HG02885 (cell line): Measurements from ENCODE around the gene ROCK1.

Experiments
- ATAC-seq: cut with Tn5 transposase; IDR thresholded peaks from one replicate; pipeline ENCODE4 v1.9.1; 2021; ENCODE audit warnings: mild to moderate bottlenecking; ENCODE audit not compliant: unreplicated experiment, poor library complexity

ROCK1 gene

DNA sequence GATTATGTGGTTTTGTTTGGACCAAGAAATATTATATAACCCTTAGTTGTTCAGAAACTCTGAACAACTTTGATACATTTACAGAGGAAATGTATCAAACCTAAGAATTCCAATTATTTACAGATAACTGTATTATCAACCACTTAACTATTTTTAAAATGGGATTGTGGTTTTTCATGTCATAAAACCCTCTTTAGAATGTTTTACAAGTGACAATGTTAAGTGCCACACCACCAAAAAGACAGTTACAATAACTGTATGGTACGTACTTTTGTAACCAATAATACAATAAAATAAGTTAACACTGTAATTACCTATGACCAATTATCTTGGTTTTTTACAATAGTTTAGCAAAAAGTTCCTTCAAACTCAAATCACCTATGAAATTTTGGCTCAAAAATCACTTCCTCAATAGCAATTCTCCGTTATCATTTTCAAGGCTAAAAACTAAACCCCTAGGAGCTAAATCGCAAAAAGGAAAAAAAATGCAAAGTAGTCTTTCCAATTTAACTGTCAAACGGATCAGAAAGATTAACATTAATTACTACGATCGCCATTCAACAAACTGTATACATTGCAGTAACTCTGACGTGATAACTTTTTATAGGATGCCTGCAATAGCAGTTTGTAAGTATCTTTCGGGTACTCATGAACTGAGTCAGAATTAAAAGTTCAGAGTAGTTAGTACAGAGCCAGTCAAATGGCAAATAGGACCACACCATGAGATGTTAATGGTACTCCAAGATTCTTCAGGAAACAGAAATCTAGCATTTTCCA, 1.5 kb downstream of the ROCK1 start:
- ATAC-seq, result no peak

DNA sequence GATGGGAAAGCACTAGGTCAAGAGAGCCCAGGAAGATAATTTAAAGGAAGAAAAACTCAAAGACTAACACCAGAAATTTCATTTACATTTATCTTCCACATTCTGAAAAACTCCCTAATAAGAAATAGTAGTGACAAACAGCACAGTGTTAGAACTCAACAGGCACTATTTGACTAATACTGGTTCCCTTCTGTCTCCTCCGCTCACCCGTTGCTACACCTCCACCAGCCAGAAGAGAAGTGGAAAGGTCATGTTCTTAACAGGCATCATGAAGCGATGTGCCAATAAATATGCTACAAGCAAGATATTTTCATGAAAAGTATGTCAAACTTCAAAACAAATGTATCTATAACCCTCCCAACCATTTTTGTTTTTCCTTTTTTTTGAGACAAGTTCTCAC, 5.7 kb downstream of the ROCK1 start:
- ATAC-seq, result peak; percentile 60

DNA sequence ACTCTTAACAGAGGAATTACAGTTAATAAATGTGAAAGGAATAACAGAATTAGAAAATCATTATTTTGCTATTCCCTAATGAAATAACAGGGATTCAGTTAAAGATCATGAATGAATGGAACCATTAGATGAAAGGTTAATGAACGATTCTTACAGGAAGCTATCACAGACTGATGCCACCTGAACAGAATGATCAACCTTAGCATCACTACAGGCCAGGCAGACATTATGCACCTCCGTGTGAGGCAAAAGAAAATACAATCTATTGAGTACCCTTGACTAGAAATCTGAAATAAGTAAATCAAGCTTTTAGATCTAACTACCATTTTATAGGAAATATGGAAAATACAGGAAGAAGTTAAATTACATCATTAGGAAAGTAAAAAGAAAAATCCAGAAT, 10.4 kb downstream of the ROCK1 start:
- ATAC-seq, result no peak

DNA sequence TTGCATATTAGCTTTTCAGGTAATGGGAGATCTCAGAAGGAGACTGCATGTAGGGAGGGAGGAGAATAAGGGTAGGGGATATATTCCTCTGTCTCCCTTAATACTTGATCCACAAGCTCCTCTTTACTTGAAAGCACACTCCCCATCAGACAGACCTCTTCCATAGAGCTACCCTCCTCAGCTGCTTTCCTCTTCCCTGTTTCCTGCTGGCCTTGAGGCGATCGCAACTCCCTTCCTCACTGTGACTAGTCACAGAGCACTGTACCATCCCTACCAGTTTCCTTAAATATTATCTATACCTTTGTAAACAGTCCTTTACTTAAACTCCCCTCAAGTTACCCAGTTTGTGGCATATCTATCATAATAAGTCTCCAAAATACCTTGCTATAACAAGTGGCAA, 10.9 kb downstream of the ROCK1 start:
- ATAC-seq, result no peak

DNA sequence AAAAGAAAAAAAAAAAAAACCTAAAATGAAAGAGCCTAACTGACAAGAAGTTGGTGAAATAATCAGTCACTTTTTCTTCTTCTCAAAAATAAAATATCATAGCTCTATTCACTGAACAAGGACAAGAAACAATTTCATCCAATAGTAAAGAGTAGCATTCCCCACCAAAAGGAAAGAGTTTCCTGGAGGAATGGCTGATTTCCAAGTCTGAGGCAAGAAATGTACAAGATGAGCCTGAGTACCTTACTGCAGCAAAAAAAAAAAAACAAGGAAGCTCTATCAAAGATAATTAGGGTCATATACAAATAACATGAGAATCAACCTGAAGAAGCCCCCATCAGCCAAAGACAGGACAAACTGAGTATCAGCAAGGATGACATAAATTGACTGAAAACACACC, 11.5 kb downstream of the ROCK1 start:
- no peak for ATAC-seq

DNA sequence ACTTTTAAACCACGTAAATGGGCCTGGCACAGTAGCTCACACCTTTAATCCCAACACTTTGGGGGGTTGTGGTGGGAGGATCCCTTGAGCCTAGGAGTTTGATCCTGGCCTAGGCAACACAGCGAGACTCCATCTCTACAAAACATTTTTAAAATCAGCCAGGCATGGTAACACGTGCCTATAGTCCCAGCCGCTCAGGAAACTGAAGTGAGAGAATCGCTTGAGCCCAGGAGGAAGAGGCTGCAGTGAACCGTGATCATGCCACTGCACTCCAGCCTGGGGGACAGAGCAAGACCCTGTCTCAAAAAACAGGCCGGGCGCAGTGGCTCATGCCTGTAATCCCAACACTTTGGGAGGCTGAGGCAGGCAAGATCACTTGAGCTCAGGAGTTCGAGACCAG, 12.2 kb downstream of the ROCK1 start:
- peak; percentile 93 for ATAC-seq

DNA sequence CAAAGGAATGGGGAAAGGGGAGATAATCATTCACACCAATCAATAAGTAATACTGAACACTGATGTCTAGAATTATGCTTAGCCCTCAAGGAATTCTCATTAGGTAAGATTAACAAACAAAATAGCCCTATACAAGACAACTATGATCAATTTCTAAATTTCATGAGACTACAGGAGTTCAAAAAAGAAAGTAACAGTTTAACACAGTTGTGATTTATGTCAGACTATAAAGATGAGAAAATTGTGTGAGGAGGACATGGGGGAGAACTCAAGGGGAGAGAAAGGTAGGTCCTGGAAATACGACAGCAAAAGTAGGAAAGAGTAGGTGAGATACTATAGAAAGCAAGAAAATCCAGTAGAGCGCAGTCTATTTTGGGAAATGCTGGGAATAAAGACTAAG, 14.9 kb downstream of the ROCK1 start:
- no peak for ATAC-seq

DNA sequence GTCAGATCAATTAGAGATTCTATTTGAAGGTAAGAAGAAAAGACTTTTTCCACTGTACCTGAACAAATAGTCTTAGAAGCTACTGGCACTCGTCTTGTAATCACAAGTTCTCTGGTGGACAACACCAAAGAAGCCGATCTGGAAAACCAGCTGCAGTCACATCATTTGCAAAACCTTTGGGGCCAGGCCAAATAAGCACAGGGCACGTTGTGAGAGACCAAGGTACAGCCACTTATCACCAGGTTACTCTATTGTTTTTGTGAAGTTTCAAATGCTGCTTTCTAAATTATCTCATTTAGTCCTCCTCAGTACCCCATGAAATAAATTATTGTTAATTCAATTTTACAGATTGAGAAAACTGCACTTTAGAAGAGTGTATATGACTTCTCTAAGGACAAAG, 18.5 kb downstream of the ROCK1 start:
- ATAC-seq, result no peak

DNA sequence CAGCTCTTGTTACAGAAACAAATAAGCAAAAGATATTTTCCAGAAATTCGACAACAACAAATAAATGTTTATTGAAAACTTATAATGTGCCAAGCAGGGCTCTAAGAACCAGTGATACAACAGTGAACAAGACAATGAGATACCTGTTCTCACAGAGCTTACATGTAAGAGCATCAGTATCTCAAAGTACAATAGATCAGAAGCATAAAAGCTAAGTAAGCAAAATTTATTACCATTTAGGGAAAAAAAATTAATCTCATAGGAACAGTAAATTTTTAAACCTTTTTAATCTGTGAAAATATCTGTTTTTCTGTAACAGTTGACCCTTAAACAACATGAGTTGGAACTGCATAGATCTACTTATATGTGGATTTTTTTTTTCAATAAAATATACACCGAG, 20.9 kb downstream of the ROCK1 start:
- no peak for ATAC-seq

DNA sequence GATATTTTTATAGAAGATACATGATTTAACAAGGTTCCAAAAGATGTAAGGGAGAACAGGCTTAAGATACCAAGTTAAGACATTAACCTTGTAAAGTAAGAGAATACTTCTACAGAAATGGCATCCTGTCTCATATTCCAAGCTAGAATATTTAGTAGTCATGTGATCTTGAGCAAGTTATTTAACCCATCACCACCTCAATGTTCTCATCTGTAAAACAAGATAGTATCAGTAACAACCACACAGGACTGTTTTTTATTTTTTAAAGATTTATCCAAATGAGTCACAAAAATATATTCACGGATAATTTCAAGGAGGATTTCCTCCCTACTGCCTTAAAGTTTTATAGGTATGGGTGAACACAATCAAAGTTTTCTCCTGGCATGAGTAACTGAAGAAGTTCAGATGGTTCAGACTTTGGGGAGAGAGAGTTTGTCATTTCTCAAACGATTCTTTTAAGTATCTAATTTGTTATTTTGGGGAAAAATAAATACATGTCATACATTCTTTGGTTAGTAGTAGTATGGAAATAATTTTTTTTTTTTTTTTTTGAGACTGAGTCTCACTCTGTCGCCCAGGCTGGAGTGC, 25.9 kb downstream of the ROCK1 start:
- ATAC-seq, result no peak

DNA sequence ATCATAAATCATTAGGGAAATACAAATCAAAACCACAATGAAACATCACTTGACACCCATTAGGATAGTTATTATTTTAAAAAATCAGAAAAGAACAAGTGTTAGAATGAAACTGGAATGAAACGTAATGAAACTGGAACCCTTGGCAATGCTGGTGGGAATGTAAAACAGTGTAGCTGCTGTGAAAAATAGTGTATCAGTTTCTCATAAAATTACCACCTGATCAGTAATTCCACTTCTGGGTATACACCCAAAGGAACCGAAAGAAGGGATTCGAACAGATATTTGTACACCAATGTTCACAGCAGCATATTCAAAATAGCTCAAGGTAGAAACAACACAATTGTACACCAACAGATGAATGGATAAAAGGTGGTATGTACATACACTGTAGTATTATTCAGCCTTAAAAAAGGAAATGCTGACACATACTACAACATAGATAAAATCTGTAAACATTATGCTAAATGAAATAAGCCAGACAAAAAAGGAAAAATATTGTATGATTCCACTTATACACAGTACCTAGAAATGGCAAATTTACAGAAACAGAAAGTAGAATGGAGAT, 27.0 kb downstream of the ROCK1 start:
- no peak for ATAC-seq

DNA sequence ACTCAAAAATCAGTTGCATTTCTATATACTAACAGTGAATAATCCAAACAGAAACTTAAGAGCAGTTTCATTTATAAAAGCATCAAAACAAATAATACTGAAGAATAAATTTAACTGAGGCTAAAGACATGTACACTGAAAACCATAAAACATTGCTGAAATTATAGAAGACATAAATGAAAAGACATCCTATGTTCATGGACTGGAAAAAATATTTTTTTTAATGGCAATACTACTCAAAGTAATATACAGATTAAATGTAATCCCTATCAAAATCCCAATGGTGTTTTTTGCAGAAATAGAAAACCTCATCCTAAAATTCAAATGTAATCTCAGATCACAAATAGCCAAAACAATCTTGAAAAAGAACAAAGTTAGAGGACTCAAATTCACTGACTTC, 28.6 kb downstream of the ROCK1 start:
- no peak for ATAC-seq

DNA sequence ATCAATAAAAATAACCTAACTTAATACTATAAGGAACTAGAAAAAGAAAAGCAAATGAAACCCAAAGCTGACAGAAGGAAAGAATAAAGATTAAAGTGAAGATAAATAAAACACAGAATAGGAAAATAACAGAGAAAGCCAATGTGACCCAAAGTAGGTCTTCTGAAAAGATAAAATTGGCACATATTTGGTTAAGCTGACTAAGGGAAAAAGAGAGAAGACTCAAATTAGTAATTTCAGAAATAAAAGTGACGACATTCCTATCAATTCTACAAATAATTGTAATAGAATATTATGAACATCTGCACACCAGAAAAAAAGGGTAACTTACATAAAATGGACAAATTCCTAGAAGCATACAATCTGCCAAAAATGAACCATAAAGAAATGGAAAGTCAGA, 30.2 kb downstream of the ROCK1 start:
- no peak for ATAC-seq

DNA sequence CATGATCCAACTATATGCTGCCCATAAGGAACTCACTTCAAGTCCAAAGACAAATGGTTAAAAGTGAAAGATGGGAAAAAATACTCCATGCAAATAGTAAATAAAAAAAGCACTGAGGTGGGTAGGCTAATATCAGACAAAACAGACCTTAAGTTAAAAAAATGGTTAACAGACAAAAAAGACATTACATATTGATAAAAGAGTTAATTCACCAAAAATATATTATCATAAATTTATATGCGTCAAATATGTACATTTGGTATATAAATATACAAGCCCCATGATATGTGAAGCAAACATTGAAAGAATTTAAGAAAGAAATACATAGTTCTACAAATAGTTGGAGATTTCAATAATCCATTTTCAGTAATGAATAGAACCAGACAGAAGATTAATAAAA, 31.0 kb downstream of the ROCK1 start:
- ATAC-seq, result no peak

DNA sequence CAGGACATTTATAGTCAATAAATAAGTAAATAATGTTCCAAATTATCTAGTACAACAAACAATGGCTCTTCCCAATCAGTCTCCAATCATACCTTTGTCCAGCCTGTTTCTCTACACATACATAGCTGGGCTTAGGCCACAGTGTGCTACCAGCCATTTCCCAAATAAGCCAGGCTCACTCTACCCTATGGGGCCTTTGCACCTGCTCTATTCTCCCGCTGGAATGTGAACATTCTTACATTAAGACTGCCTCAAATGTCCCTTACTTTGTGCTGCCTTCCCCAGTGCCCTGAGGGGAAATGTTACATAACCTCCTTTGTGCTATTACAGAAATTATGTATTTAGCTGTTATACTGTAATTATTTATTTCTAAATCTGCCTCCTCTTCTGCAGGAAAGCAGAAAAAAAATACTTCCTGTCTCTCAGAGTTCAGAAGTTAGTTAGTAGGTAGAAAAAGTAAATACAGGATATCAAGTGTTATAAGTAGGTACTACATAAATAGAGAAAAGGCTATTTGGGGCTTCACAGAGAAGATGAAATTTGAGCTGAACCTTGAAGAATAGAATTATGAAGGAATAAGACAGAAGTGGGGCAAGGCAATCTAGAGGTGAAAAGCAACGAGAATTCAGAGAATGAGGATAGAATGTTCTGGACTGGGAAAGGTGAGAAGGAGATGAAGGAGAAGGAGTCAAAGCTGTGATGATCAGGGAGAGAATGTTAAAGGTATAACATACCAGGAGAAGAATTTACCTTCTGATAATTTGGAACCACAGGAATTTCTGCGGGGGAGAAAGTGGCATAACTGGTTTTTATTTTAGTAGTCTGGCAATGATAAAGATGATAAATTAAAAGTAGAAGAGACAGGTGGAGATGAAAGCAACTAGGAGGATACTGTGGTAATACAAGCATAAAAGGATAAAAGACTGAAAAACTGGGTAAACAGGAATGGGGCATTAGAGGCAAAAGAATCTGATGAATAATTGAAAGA, 37.0 kb downstream of the ROCK1 start:
- ATAC-seq, result no peak

DNA sequence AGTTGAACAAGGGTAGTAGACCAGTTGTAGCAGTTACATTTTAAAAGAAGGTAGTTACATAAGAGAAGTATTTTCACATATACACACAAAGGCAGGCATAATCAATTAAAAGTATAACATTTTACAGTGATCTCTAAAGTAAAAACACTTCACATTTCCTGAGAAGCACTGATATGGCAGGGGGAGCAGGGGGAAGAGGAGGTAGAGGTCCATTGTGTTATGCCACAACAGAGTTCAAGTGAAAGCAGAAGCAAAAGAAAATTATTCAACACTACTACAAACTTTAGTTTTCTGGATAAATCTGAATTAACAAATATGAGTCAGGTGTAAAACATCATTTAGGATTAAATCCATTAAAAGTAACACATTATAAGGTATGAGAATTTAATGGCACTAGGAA, 38.4 kb downstream of the ROCK1 start:
- no peak for ATAC-seq

DNA sequence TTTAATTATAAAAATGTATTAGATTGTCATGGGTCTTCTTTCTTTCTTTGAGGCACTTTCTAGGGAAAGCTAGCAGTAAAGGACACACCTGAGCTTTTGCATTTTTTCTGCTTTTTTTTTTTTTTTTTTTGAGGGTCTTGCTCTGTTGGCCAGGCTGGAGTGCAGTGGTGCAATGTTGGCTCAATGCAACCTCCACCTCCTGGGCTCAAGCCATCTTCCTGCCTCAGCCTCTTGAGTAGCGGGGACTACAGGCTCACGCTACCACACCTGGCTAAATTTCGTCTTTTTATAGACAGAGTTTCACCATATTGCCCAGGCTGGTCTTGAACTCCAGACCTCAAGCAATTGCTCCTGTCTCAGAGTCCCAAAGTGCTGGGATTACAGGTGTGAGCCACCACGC, 40.5 kb downstream of the ROCK1 start:
- ATAC-seq, result no peak

DNA sequence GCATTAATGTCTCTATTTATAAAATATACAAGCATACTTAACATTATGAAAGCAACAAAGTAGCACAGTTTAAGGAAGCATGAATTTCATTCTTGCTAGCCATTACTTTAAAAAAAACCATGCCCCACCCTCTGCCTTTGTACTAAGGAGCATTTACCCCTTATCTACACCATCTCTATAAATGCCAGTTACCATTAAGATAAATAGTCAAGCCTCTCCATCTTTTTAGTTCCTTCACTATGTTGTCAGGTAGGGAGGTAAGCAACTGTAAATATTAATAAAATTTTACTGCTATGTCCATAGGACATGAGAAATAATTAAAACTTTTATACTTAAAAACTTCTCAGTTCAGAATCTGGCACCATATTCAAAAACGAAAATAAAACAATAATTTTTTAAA, 42.1 kb downstream of the ROCK1 start:
- ATAC-seq, result no peak

DNA sequence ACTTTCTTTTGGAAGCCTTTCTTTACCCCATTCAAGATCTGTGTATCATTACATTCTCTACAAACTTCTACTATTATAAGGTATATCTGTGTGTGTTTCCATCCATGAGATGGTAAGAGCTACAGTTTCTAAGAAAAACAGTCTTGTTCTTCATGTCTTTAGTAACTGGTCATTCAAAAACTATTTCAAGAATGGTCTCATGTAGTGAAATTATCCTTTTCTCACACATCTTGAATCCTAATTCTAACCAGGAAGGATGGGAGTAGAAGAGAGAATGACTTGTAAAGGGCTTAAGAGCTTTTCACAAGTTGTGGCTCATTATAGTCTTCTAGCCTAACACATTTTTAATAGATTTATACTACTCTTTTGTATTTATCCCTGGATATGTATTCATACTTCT, 47.3 kb downstream of the ROCK1 start:
- ATAC-seq, result no peak

DNA sequence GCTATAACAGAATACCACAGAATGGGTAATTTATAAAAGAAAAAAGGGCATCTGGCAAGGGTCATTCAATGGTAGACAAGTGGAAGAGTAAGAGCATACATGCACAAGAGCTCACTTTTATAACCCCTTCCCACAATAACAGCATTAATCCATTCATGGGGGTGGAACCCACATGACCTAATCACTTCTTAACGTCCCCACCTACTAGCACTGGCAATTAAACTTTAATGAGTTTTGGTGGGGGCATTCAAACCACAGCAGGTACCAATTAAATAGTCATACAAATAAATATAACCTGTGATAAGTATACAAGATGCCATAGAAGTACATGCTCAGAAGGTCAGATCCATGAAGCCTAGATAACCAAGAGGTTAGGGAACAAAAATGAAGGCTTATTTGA, 48.6 kb downstream of the ROCK1 start:
- ATAC-seq, result no peak

DNA sequence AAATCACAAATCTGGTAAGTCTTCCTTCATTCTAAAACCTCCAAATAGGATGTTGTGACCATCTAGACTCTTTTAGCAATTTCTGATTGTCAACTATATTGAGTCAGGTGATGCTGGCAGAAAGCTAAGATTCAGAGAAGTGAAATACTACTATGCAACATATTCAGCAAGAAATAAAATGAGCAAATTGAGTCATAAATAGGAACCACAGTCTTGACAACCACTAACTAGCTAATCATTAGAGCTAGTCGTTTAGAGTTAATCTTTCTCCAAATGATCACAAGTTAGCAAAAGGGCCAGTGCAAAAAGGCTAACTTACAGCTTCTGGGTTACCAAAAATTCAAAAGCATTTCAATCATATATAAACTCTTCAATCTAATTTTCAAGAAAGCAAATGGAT, 54.5 kb downstream of the ROCK1 start:
- ATAC-seq, result no peak
